GM18499 (cell line): ENCODE results near the gene SCAMP5.

Source experiments
- ATAC-seq: cut with Tn5 transposase; IDR thresholded peaks from one replicate; pipeline ENCODE4 v1.9.1; 2021; ENCODE audit warnings: moderate number of reproducible peaks; ENCODE audit not compliant: insufficient read depth, unreplicated experiment

SCAMP5 gene

GRCh38 chr15:75042730-75043508 is 47.6 kb downstream of the SCAMP5 start:
- ATAC-seq, result peak; percentile 57

- peak; percentile 20 for ATAC-seq
Observed at GRCh38 chr15:75043509-75044257, 48.3 kb downstream of the SCAMP5 start.

- ATAC-seq, result no peak
Observed at GRCh38 chr15:75044258-75044878, 49.0 kb downstream of the SCAMP5 start.

- ATAC-seq, result no peak
Observed at GRCh38 chr15:75045332-75046015, 50.1 kb downstream of the SCAMP5 start.

GRCh38 chr15:75048394-75048793 is 53.0 kb downstream of the SCAMP5 start:
- ATAC-seq, result no peak

GRCh38 chr15:75049392-75049791 is 54.0 kb downstream of the SCAMP5 start:
- no peak for ATAC-seq

GRCh38 chr15:75050283-75050682 is 54.9 kb downstream of the SCAMP5 start:
- ATAC-seq, result no peak

- ATAC-seq, result no peak
Observed at GRCh38 chr15:75051191-75051608, 55.8 kb downstream of the SCAMP5 start.

GRCh38 chr15:75051711-75052110 is 56.3 kb downstream of the SCAMP5 start:
- no peak for ATAC-seq

- no peak for ATAC-seq
Observed at GRCh38 chr15:75052972-75053747, 57.8 kb downstream of the SCAMP5 start.

- ATAC-seq, result no peak
Observed at GRCh38 chr15:75053748-75054125, 58.4 kb downstream of the SCAMP5 start.

- ATAC-seq, result no peak
Observed at GRCh38 chr15:75054172-75054897, 59.0 kb downstream of the SCAMP5 start.

GRCh38 chr15:75056036-75056435 is 60.7 kb downstream of the SCAMP5 start:
- no peak for ATAC-seq

- ATAC-seq, result no peak
Observed at GRCh38 chr15:75058127-75058905, 63.0 kb downstream of the SCAMP5 start.

GRCh38 chr15:75059607-75060006 is 64.2 kb downstream of the SCAMP5 start:
- ATAC-seq, result no peak

- ATAC-seq, result peak; percentile 57
Observed at GRCh38 chr15:75061272-75061671, 65.9 kb downstream of the SCAMP5 start.

- no peak for ATAC-seq
Observed at GRCh38 chr15:75062706-75063105, 67.3 kb downstream of the SCAMP5 start.

- no peak for ATAC-seq
Observed at GRCh38 chr15:75063338-75063737, 68.0 kb downstream of the SCAMP5 start.

GRCh38 chr15:75063889-75064288 is 68.5 kb downstream of the SCAMP5 start:
- ATAC-seq, result no peak
